HepG2 (cell line): ENCODE data around the gene TMEM107. TPM values are rescaled to one million over a fixed set of nuclear protein-coding genes. Genes with fewer than 3 reads are reported as not detected.

Experiments
- AHDC1 ChIP-seq: sonication (generic); formaldehyde crosslinking; IDR thresholded peaks from 2 replicates; pipeline ENCODE4 v1.5.1; 2020; ENCODE audit warnings: mild to moderate bottlenecking, missing genetic modification reagents, borderline replicate concordance
- ARID2 ChIP-seq: sonication (generic); formaldehyde crosslinking; IDR thresholded peaks from 2 replicates; pipeline ENCODE4 v1.8.1; 2022; ENCODE audit warnings: mild to moderate bottlenecking, missing genetic modification reagents, borderline replicate concordance
- ATF4 ChIP-seq, 2 experiments: fragments of 450-650 bp in 1 of 2; sonication (generic) in 1 of 2; formaldehyde crosslinking; IDR thresholded peaks; 2 replicates each; pipeline versions ENCODE4 v1.5.0 to v1.8.0; 2020 to 2022; ENCODE audit warnings: mild to moderate bottlenecking in 1 of 2, missing genetic modification reagents in 1 of 2
- CTCF ChIP-seq: sonication (generic); formaldehyde crosslinking; IDR thresholded peaks from 2 replicates; pipeline ENCODE4 v1.5.0; 2020; ENCODE audit warnings: mild to moderate bottlenecking, missing genetic modification reagents, moderate library complexity
- FOXK2 ChIP-seq: fragments of 450-650 bp; IDR thresholded peaks from 2 replicates; pipeline ENCODE4 v1.6.1; 2016
- ISL2 ChIP-seq: sonication (generic); formaldehyde crosslinking; IDR thresholded peaks from 2 replicates; pipeline ENCODE4 v1.5.0; 2020; ENCODE audit warnings: missing genetic modification reagents
- KDM5B ChIP-seq: sonication (generic); formaldehyde crosslinking; IDR thresholded peaks from 2 replicates; pipeline ENCODE4 v1.4.0; 2020; ENCODE audit warnings: missing genetic modification reagents, mild to moderate bottlenecking, borderline replicate concordance
- MTA1 ChIP-seq: sonication (generic); formaldehyde crosslinking; IDR thresholded peaks from 2 replicates; pipeline ENCODE4 v1.4.0; 2020; ENCODE audit warnings: missing genetic modification reagents, mild to moderate bottlenecking, borderline replicate concordance
- RXRB ChIP-seq: IDR thresholded peaks from 2 replicates; pipeline ENCODE4 v1.6.1; 2016; ENCODE audit warnings: borderline replicate concordance, missing genetic modification reagents, missing compliant biosample characterization
- TP53 ChIP-seq: sonication (generic); formaldehyde crosslinking; conservative IDR thresholded peaks from 2 replicates; pipeline ENCODE4 v1.4.0; 2020; ENCODE audit warnings: missing genetic modification reagents
- ZC3H4 ChIP-seq: sonication (generic); formaldehyde crosslinking; IDR thresholded peaks from 2 replicates; pipeline ENCODE4 v1.4.0; 2020; ENCODE audit warnings: missing genetic modification reagents, borderline replicate concordance
- ZNF414 ChIP-seq: sonication (generic); formaldehyde crosslinking; IDR thresholded peaks from 2 replicates; pipeline ENCODE4 v1.5.0; 2020; ENCODE audit warnings: missing genetic modification reagents
- ZNF546 ChIP-seq: sonication (generic); formaldehyde crosslinking; conservative IDR thresholded peaks from 2 replicates; pipeline ENCODE4 v1.8.1; 2023; ENCODE audit warnings: mild to moderate bottlenecking, missing genetic modification reagents
- ZNF556 ChIP-seq: sonication (generic); formaldehyde crosslinking; IDR thresholded peaks from 2 replicates; pipeline ENCODE4 v1.4.0; 2020; ENCODE audit warnings: mild to moderate bottlenecking, missing genetic modification reagents, borderline replicate concordance
- ZNF672 ChIP-seq: sonication (generic); formaldehyde crosslinking; IDR thresholded peaks from 2 replicates; pipeline ENCODE4 v1.8.1; 2022; ENCODE audit warnings: missing genetic modification reagents
- ZNF749 ChIP-seq: sonication (generic); formaldehyde crosslinking; IDR thresholded peaks from 2 replicates; pipeline ENCODE4 v1.8.0; 2022; ENCODE audit warnings: mild to moderate bottlenecking, missing genetic modification reagents, moderate library complexity, borderline replicate concordance
- polyA plus RNA-seq, 8 experiments: library from polyadenylated mRNA; depleted of rRNA in 3 of 8; stranded (reverse) in 7 of 8; unstranded in 1 of 8; fragments of >200 nt; fragmentation: Illumina TruSeq in 4 of 8; extraction: Trizol in 4 of 8; gene quantifications; 2 replicates each; pipeline versions ENCODE4 v1.2.1 to v1.2.3, GENCODE V29; 2011 to 2016; ENCODE audit warnings: low read depth in 4 of 8, missing spikeins in 1 of 8, mixed read lengths in 1 of 8; ENCODE audit not compliant: insufficient read depth in 1 of 8
- total RNA-seq, 5 experiments: library from RNA; depleted of rRNA; stranded (reverse); fragments of >200 nt; fragmentation: Illumina TruSeq; extraction: Trizol; gene quantifications; 2 replicates each; pipeline ENCODE4 v1.2.3, GENCODE V29; 2016; ENCODE audit warnings: low read depth in 1 of 5
- TF ChIP-seq, protein P1 (sequence below): sonication (generic); formaldehyde crosslinking; IDR thresholded peaks from 2 replicates; pipeline ENCODE4 v1.5.1; 2020; ENCODE audit warnings: missing genetic modification reagents, mild to moderate bottlenecking, borderline replicate concordance
- TF ChIP-seq, protein P2 (sequence below): sonication (generic); formaldehyde crosslinking; IDR thresholded peaks from 2 replicates; pipeline ENCODE4 v1.4.0; 2020; ENCODE audit warnings: missing genetic modification reagents

TMEM107 gene
- total and polyA plus RNA-seq, 2 of the 13 experiments (the other 11 are each of a cell fraction or from before 2014, with no cell fraction given): 7.2 to 15.3 TPM

- no peak for TF ChIP-seq AHDC1 (CRISPR knock-in tag)
- no peak; the same call in 1 of the 2 replicates for TF ChIP-seq ZNF414 (CRISPR knock-in tag)
- TF ChIP-seq ZNF749 (CRISPR knock-in tag): no peak
- TF ChIP-seq, protein P1, sequence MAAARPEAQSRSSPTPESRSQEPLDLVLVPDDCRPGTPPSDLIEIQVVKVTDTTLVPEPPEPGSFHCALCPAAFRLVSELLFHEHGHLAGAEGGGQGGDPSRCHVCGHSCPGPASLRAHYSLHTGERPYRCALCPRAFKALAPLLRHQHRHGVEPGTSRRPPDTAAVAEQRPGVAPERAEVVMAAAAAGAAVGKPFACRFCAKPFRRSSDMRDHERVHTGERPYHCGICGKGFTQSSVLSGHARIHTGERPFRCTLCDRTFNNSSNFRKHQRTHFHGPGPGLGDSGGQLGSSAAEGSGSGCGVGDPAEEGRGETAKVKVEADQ (CRISPR knock-in tag): no peak; the same call in 1 of the 2 replicates
- TF ChIP-seq ZNF546 (CRISPR knock-in tag): no peak
- TF ChIP-seq CTCF (CRISPR knock-in tag): no peak
- no peak for TF ChIP-seq FOXK2
- TF ChIP-seq ZC3H4 (CRISPR knock-in tag): no peak
- TF ChIP-seq ARID2 (CRISPR knock-in tag): no peak
- no peak for TF ChIP-seq KDM5B (CRISPR knock-in tag)
- TF ChIP-seq ZNF556 (CRISPR knock-in tag): no peak
- no peak; a peak in 1 of 4 replicates for TF ChIP-seq ATF4 (CRISPR knock-in tag; IDR thresholded peaks at IDR 0.05)
- TF ChIP-seq, protein P2, sequence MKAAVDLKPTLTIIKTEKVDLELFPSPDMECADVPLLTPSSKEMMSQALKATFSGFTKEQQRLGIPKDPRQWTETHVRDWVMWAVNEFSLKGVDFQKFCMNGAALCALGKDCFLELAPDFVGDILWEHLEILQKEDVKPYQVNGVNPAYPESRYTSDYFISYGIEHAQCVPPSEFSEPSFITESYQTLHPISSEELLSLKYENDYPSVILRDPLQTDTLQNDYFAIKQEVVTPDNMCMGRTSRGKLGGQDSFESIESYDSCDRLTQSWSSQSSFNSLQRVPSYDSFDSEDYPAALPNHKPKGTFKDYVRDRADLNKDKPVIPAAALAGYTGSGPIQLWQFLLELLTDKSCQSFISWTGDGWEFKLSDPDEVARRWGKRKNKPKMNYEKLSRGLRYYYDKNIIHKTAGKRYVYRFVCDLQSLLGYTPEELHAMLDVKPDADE: no peak
- TF ChIP-seq MTA1 (CRISPR knock-in tag): no peak
- no peak for TF ChIP-seq ZNF672 (CRISPR knock-in tag)
- no peak for TF ChIP-seq ISL2 (CRISPR knock-in tag)
- TF ChIP-seq TP53 (CRISPR knock-in tag): no peak
- TF ChIP-seq RXRB (CRISPR knock-in tag): no peak; the same call in 1 of the 2 replicates
These were observed 22.1 kb downstream of the TMEM107 start (continued) for GRCh38 chr17:8153957-8154607.
